ENCODE measurements around the gene ITGAD. TPM values are rescaled to one million over a fixed set of nuclear protein-coding genes. Genes with fewer than 3 reads are reported as not detected.

Gene ITGAD
- total and polyA plus RNA-seq, 2 donors (not counting 1 experiment from before 2014, with no cell fraction given), result 0.19 TPM; not detected in 1

- H3K9me3 Mint-ChIP-seq (ENCODE audit: insufficient read depth), result no peaks in the 10 kb centered on the region
- H3K4me3 Mint-ChIP-seq, result no peak overlapping the region
- no peak overlapping the region for H3K4me2 ChIP-seq (replicated peaks; ENCODE audit: low read depth, low read length, poor library complexity, severe bottlenecking)
- H3K4me1 ChIP-seq (ENCODE audit: control insufficient read depth in 2 of 2, insufficient read depth in 2 of 2, low read length in 2 of 2), result peaks cover 8 to 9% of the 10 kb centered on the region in 2 donors
- intact Hi-C loops (cut with micrococcal nuclease), result no loop called here
- POLR2A ChIA-PET, result interaction anchor here (0.6 kb wide), 1 partner anchor 334 kb away, joined by 4 read pairs; no protein-coding TSS in a partner anchor
- H3K27me3 ChIP-seq (replicated peaks in 1 of 4; ENCODE audit: control extremely low read depth in 1 of 4, control insufficient read depth in 3 of 4, insufficient read depth in 4 of 4, low read length in 3 of 4), result no peaks in the 10 kb centered on the region
- WGBS (ENCODE audit: insufficient coverage), result 100% methylated on average over 5 of the region's 5 CpGs
- no peak overlapping the region for H3K4me3 ChIP-seq (ENCODE audit: control extremely low read depth in 1 of 5, extremely low read depth in 1 of 5, insufficient read depth in 1 of 5, low read depth in 2 of 5, low read length in 4 of 5)
- no peak for DNase-seq
- peaks cover 5% of the 10 kb centered on the region for H3K79me2 ChIP-seq (ENCODE audit: control insufficient read depth, insufficient read depth, low read length)
- H3K9ac ChIP-seq (ENCODE audit: low read length), result no peak overlapping the region
- peaks cover 26% of the 10 kb centered on the region for H3K4me1 Mint-ChIP-seq
- peaks cover 12% of the 10 kb centered on the region for H4K20me1 ChIP-seq (ENCODE audit: control insufficient read depth, insufficient read depth, low read length, poor library complexity, severe bottlenecking)
- CTCF ChIA-PET, result interaction anchor here (0.6 to 1.5 kb wide), 3 partner anchors 9 to 232 kb away, joined by 3 to 8 read pairs (median 3); partner anchors contain the start of gene ZNF843
- H3K36me3 ChIP-seq (replicated peaks in 1 of 2; ENCODE audit: control extremely low read depth in 1 of 2, control insufficient read depth in 1 of 2, extremely low read depth in 1 of 2, insufficient read depth in 2 of 2, low read length in 1 of 2), result no peaks in the 10 kb centered on the region
- no peak overlapping the region for H3K27ac ChIP-seq (ENCODE audit: low read length in 2 of 2)
- TF ChIP-seq CTCF (IDR thresholded peaks at IDR 0.05) (no peak), EZH2 (IDR thresholded peaks at IDR 0.05; ENCODE audit: borderline replicate concordance, insufficient read depth, low read depth, low read length, poor library complexity, severe bottlenecking) (no peak)
- no peak for ATAC-seq (ENCODE audit: low read depth)
- H3K9me3 ChIP-seq (ENCODE audit: control extremely low read depth in 1 of 3, control insufficient read depth in 2 of 3, insufficient read depth in 1 of 3, low read length in 2 of 3), result no peaks in the 10 kb centered on the region
- no peaks in the 10 kb centered on the region for H3K27me3 Mint-ChIP-seq
- H2AFZ ChIP-seq (ENCODE audit: insufficient read depth, low read depth, low read length, poor library complexity, severe bottlenecking), result no peak overlapping the region
- no peak overlapping the region for H3K27ac Mint-ChIP-seq
Measured at GRCh38 chr16:31451201-31451600, 58.1 kb downstream of the ITGAD start.

- TF ChIP-seq CTCF (IDR thresholded peaks at IDR 0.05), result no peak
- TF ChIP-seq EZH2 (IDR thresholded peaks at IDR 0.05; ENCODE audit: borderline replicate concordance, insufficient read depth, low read depth, low read length, poor library complexity, severe bottlenecking), result no peak
- Histone ChIP-seq H3K79me2 (ENCODE audit: control insufficient read depth, insufficient read depth, low read length) (peaks cover 5% of the 10 kb centered on the region), H3K27ac (ENCODE audit: low read length in 2 of 2) (no peak overlapping the region), H3K9ac (ENCODE audit: low read length) (no peak overlapping the region), H2AFZ (ENCODE audit: insufficient read depth, low read depth, low read length, poor library complexity, severe bottlenecking) (no peak overlapping the region), H3K27me3 (replicated peaks in 1 of 4; ENCODE audit: control extremely low read depth in 1 of 4, control insufficient read depth in 3 of 4, insufficient read depth in 4 of 4, low read length in 3 of 4) (no peaks in the 10 kb centered on the region), H3K4me1 (ENCODE audit: control insufficient read depth in 2 of 2, insufficient read depth in 2 of 2, low read length in 2 of 2) (peaks cover 13 to 14% of the 10 kb centered on the region in 2 donors), H3K9me3 (ENCODE audit: control extremely low read depth in 1 of 3, control insufficient read depth in 2 of 3, insufficient read depth in 1 of 3, low read length in 2 of 3) (no peaks in the 10 kb centered on the region), H3K4me2 (replicated peaks; ENCODE audit: low read depth, low read length, poor library complexity, severe bottlenecking) (no peak overlapping the region), H3K36me3 (replicated peaks in 1 of 2; ENCODE audit: control extremely low read depth in 1 of 2, control insufficient read depth in 1 of 2, extremely low read depth in 1 of 2, insufficient read depth in 2 of 2, low read length in 1 of 2) (no peaks in the 10 kb centered on the region), H4K20me1 (ENCODE audit: control insufficient read depth, insufficient read depth, low read length, poor library complexity, severe bottlenecking) (peaks cover 15% of the 10 kb centered on the region), H3K4me3 (ENCODE audit: control extremely low read depth in 1 of 5, extremely low read depth in 1 of 5, insufficient read depth in 1 of 5, low read depth in 2 of 5, low read length in 4 of 5) (no peak overlapping the region)
- Mint-ChIP-seq H3K4me1 (peaks cover 29% of the 10 kb centered on the region), H3K27ac (no peak overlapping the region), H3K4me3 (no peak overlapping the region), H3K27me3 (no peaks in the 10 kb centered on the region), H3K9me3 (ENCODE audit: insufficient read depth) (no peaks in the 10 kb centered on the region)
- WGBS (ENCODE audit: insufficient coverage), result 58% methylated on average over 4 of the region's 11 CpGs
- intact Hi-C loops (cut with micrococcal nuclease), result no loop called here
- CTCF ChIA-PET, result interaction anchor here (0.6 to 1.5 kb wide), 3 partner anchors 9 to 232 kb away, joined by 3 to 8 read pairs (median 3); partner anchors contain the start of gene ZNF843
- no peak for ATAC-seq (ENCODE audit: low read depth)
- no peak for DNase-seq
- POLR2A ChIA-PET, result interaction anchor here (0.6 to 0.7 kb wide), 3 partner anchors 286 to 498 kb away, joined by 3 to 6 read pairs (median 4); no protein-coding TSS in a partner anchor
Measured at GRCh38 chr16:31451681-31452351, 58.7 kb downstream of the ITGAD start.
